Left ventricle myocardium inferior (tissue), 1 donor: ENCODE data around the gene POLE3. TPM values are rescaled to one million over a fixed set of nuclear protein-coding genes. Genes with fewer than 3 reads are reported as not detected.

Source experiments
- DNase-seq: peaks from one replicate; pipeline ENCODE4 v3.0.0-alpha.2; 2020
- H3K27ac ChIP-seq: fragments of 200-600 bp; replicated peaks from 2 replicates; pipeline ENCODE4 v1.8.0; 2021
- H3K27me3 ChIP-seq: fragments of 200-600 bp; 2 replicates; pipeline ENCODE4 v1.8.0; 2021; ENCODE audit warnings: low read depth
- H3K36me3 ChIP-seq: fragments of 200-600 bp; 2 replicates; pipeline ENCODE4 v1.8.0; 2021
- H3K4me1 ChIP-seq: fragments of 200-600 bp; 2 replicates; pipeline ENCODE4 v1.8.0; 2021
- H3K4me3 ChIP-seq: fragments of 200-600 bp; 2 replicates; pipeline ENCODE4 v1.8.0; 2021; ENCODE audit warnings: mild to moderate bottlenecking, moderate library complexity
- H3K9me3 ChIP-seq: fragments of 200-600 bp; replicated peaks from 2 replicates; pipeline ENCODE4 v1.8.0; 2021
- CTCF ChIP-seq: fragments of 200-600 bp; IDR thresholded peaks from 2 replicates; pipeline ENCODE4 v1.8.0; 2021; ENCODE audit warnings: antibody characterized with exemption, mild to moderate bottlenecking, borderline replicate concordance
- intact Hi-C: fragments of 100-400 bp; cut with micrococcal nuclease; formaldehyde crosslinking; loops from one replicate; pipeline ENCODE4 v1.11.0; 2022
- total RNA-seq: library from RNA; stranded (reverse); fragmentation: NEBNext Ultra II Directional; extraction: Animal tissue kit (Norgen Biotek cat#: 25700); gene quantifications from one replicate; pipeline ENCODE4 v1.2.1, GENCODE V29; 2021
- donor health status: DM: no; HTN: yes; CAD: no; lungs with severe emphysema.

POLE3 gene
- total RNA-seq, 1 donor from 2014 or later = 22.5 TPM

DNA sequence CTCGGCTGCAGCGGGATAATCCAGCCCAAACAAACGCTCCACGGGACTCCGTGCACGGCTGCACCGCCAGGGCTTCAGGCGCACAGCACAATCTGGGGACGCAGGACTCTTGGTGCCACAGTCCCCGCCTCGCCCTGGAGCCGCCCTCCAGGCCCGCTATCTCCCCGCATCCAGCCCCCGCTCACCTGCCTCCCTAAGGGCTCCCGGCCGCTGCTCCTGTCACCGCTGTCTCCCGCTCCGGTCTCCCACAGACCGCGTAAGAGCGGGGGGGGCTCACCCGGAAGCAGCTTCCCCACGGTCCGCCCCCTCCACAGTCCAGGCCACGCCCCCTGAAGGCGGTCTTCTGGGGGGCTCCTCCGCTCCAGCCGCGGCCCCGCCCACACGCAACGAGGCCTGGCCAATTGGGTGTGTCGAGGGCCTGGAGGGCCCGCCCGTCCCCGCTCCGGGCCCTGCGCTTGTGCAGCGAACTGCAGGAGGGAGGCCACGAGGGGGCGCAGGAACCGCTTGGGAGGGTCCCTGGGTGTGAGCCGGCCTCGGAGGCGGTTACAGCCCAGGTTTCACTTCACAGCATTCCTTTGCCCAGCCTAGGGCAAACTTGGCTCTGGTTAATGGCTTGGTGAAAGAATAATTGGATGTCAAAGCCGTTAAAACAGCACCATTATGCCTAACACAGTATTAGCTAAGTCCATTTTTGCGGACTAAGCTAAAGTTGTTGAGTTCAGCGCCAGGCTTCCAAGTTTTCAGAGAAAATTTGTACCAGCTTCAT, 9.3 kb downstream of the POLE3 start, which contains the start of gene ALAD:
Gene ALAD, minus strand, starts transcription at position 258 of the 766 bp plus-strand sequence. CDS start 7,725 bp downstream, outside the sequence.
- peak; percentile 98 for TF ChIP-seq CTCF
- H3K36me3 ChIP-seq = no peaks in the 10 kb centered on the region
- H3K9me3 ChIP-seq = no peaks in the 10 kb centered on the region
- DNase-seq = peak; percentile 99
- H3K27me3 ChIP-seq = no peaks in the 10 kb centered on the region
- peak within 1 kb of the TSS; percentile 83 for H3K27ac ChIP-seq
- H3K4me3 ChIP-seq = peak within 1 kb of the TSS; percentile 90
- intact Hi-C loops = no loop called here
- H3K4me1 ChIP-seq = peaks cover 58% of the 10 kb centered on the region

DNA sequence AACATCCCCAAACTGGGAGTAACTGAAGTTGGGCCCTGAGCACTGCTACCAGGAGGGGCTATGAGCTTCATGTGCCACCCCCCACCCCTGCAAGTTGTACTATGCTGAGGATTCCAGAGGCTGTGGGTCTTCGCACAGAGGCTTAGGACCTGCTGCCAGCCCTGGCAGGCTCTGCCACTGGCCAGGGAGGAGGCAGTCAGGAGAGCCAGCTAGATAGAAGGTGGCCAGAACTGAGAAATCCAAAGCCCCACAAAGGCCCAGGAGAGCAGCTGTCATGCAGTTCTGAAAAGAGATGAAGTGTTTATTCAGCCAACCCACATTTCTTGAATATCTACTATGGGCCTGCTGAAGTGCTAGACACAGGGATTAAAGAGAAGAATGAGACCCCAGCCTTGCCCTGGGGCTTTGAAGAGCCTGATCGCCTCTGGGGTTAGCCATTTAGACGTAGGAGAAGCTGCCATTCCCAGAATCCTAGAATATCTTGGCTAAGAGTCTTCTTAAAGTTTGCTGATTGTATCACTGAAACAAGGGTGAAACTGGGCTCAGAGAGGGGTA, 10.8 kb downstream of the POLE3 start:
- H3K36me3 ChIP-seq = peaks cover 8% of the 10 kb centered on the region
- H3K9me3 ChIP-seq = no peaks in the 10 kb centered on the region
- no peaks in the 10 kb centered on the region for H3K27me3 ChIP-seq
- TF ChIP-seq CTCF = no peak
- H3K27ac ChIP-seq = peak overlapping the region; percentile 83
- intact Hi-C loops = no loop called here
- DNase-seq = no peak
- peaks cover 53% of the 10 kb centered on the region for H3K4me1 ChIP-seq
- H3K4me3 ChIP-seq = peak overlapping the region; percentile 90

GRCh38 chr9:113398796-113399195, 11.7 kb downstream of the POLE3 start:
- no peak for DNase-seq
- H3K4me1 ChIP-seq = peaks cover 52% of the 10 kb centered on the region
- no peaks in the 10 kb centered on the region for H3K9me3 ChIP-seq
- H3K36me3 ChIP-seq = peaks cover 9% of the 10 kb centered on the region
- intact Hi-C loops = no loop called here
- no peaks in the 10 kb centered on the region for H3K27me3 ChIP-seq
- no peak for TF ChIP-seq CTCF
- peak overlapping the region; percentile 83 for H3K27ac ChIP-seq
- peak overlapping the region; percentile 90 for H3K4me3 ChIP-seq

DNA sequence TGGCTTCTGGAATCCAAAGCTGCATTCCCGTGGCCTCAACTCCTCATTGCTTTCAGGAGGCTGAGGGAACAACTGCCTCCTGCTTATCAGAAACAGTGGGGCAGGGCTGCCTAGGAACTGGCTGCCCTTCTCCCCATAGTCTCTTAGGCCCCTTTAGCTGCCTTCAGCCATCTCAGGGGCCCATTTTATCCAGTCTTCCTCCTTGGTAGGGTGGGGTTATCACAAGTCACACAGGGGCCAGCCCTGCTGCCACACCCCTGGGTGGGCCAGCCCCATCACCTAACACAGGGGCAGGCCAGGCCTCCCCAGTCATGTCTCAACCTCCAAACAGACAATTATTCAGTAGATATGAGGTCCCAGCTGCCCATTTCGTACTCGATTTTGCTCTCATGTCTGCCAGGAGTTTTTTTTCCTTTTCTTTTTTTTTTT, 13.3 kb downstream of the POLE3 start:
- no peak for DNase-seq
- Histone ChIP-seq H3K36me3 (peaks cover 24% of the 10 kb centered on the region), H3K4me3 (no peak overlapping the region), H3K27me3 (no peaks in the 10 kb centered on the region), H3K9me3 (no peaks in the 10 kb centered on the region), H3K4me1 (peaks cover 52% of the 10 kb centered on the region), H3K27ac (no peak overlapping the region)
- TF ChIP-seq CTCF = no peak
- intact Hi-C loops = no loop called here

DNA sequence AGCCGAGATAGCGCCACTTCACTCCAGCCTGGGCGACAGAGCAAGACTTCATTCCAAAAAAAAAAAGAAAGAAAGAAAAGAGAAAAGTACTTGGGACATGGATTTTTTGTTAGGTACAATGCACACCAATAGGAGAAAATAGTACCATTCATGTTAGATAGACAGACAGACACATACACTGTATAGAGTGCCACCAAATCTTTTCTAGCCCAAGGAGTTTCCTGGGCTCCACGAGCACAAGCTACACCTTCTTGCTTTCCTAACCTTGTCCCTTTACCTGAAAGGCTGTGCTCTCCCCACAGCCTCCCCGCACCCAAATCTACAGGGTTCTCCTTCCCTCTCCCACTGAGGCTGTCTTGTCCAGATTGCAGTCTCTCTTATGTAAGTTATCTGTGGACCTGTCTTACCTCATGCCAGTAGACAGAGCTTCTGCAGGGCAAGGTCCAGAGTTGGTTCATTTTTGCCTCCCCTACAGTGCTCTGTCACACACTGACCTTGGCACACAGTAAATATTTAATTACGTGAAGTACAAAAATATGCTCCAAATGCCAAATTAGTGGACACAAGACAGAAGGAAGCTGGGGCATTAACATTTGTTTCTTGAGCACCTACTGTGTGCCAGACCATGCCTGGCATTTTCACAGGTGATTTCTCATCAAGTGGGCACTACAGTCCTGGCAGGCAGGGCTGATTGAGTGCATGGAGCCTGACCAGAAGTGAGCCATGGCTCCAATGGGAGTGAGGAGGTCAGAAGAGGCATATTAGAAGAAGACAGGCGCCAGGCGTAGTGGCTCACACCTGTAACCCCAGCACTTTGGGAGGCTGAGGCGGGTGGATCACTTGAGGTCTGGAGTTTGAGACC, 15.2 kb downstream of the POLE3 start:
- Histone ChIP-seq H3K27ac (no peak overlapping the region), H3K27me3 (no peaks in the 10 kb centered on the region), H3K36me3 (peaks cover 43% of the 10 kb centered on the region), H3K4me1 (peaks cover 38% of the 10 kb centered on the region), H3K9me3 (no peaks in the 10 kb centered on the region), H3K4me3 (no peak overlapping the region)
- intact Hi-C loops = no loop called here
- TF ChIP-seq CTCF = no peak
- DNase-seq = no peak
